MM.1S (cell line): ENCODE measurements around the gene DEFB123.

Experiments
- DNase-seq: peaks from one replicate; pipeline ENCODE4 v3.0.0-alpha.2; 2015
- H2AFZ ChIP-seq: fragments of 300-600 bp; sonication (generic); 2 replicates; pipeline ENCODE4 v1.6.0; 2016; ENCODE audit warnings: antibody characterized with exemption, low read length
- H3F3A ChIP-seq: fragments of 300-600 bp; sonication (generic); 2 replicates; pipeline ENCODE4 v1.6.1; 2016; ENCODE audit warnings: mild to moderate bottlenecking, antibody characterized with exemption, low read length, moderate library complexity, mixed read lengths; ENCODE audit not compliant: insufficient read depth
- H3K27ac ChIP-seq: fragments of 300-600 bp; sonication (generic); 2 replicates; pipeline ENCODE4 v1.5.1; 2016; ENCODE audit warnings: mild to moderate bottlenecking, low read length
- H3K27me3 ChIP-seq: fragments of 300-600 bp; sonication (generic); replicated peaks from 2 replicates; pipeline ENCODE4 v1.6.0; 2016; ENCODE audit warnings: low read length; ENCODE audit not compliant: insufficient read depth
- H3K36me3 ChIP-seq: fragments of 300-600 bp; sonication (generic); replicated peaks from 2 replicates; pipeline ENCODE4 v1.6.1; 2016; ENCODE audit warnings: mild to moderate bottlenecking, low read length, mixed read lengths; ENCODE audit not compliant: insufficient read depth
- H3K4me1 ChIP-seq: fragments of 300-600 bp; sonication (generic); 2 replicates; pipeline ENCODE4 v1.6.1; 2016; ENCODE audit warnings: low read length, mixed read lengths
- H3K4me2 ChIP-seq: fragments of 300-600 bp; sonication (generic); 2 replicates; pipeline ENCODE4 v1.6.0; 2016; ENCODE audit warnings: low read depth, low read length
- H3K4me3 ChIP-seq: fragments of 300-600 bp; sonication (generic); 2 replicates; pipeline ENCODE4 v1.5.1; 2016; ENCODE audit warnings: low read length, mixed read lengths
- H3K79me2 ChIP-seq: fragments of 300-600 bp; sonication (generic); 2 replicates; pipeline ENCODE4 v1.6.1; 2016; ENCODE audit warnings: mixed run types, low read length, mixed read lengths
- H3K9ac ChIP-seq: fragments of 300-600 bp; sonication (generic); 2 replicates; pipeline ENCODE4 v1.6.1; 2016; ENCODE audit warnings: low read length, mixed read lengths
- H3K9me2 ChIP-seq: fragments of 300-600 bp; sonication (generic); replicated peaks from 2 replicates; pipeline ENCODE4 v1.6.1; 2016; ENCODE audit warnings: mild to moderate bottlenecking, low read length, mixed read lengths; ENCODE audit not compliant: insufficient read depth
- H3K9me3 ChIP-seq: fragments of 300-600 bp; sonication (generic); replicated peaks from 2 replicates; pipeline ENCODE4 v1.6.1; 2016; ENCODE audit warnings: mild to moderate bottlenecking, low read length, mixed read lengths; ENCODE audit not compliant: insufficient read depth
- H4K20me1 ChIP-seq: fragments of 300-600 bp; sonication (generic); 2 replicates; pipeline ENCODE4 v1.6.1; 2016; ENCODE audit warnings: mild to moderate bottlenecking, low read length, moderate library complexity, mixed read lengths; ENCODE audit not compliant: insufficient read depth
- EZH2 ChIP-seq: fragments of 300-600 bp; sonication (generic); optimal IDR thresholded peaks from 2 replicates; pipeline ENCODE3; 2017; ENCODE audit warnings: low read depth, mild to moderate bottlenecking, antibody characterized with exemption, low read length, mixed read lengths
- EZH2phosphoT487 ChIP-seq: fragments of 300-600 bp; sonication (generic); IDR thresholded peaks from 2 replicates; pipeline ENCODE4 v1.6.1; 2018; ENCODE audit warnings: antibody characterized with exemption, low read length
- TF ChIP-seq, protein P1 (sequence below): fragments of 300-600 bp; sonication (generic); IDR thresholded peaks from 2 replicates; pipeline ENCODE4 v1.5.1; 2016; ENCODE audit warnings: antibody characterized with exemption, low read length, mixed read lengths

The DEFB123 gene

DNA sequence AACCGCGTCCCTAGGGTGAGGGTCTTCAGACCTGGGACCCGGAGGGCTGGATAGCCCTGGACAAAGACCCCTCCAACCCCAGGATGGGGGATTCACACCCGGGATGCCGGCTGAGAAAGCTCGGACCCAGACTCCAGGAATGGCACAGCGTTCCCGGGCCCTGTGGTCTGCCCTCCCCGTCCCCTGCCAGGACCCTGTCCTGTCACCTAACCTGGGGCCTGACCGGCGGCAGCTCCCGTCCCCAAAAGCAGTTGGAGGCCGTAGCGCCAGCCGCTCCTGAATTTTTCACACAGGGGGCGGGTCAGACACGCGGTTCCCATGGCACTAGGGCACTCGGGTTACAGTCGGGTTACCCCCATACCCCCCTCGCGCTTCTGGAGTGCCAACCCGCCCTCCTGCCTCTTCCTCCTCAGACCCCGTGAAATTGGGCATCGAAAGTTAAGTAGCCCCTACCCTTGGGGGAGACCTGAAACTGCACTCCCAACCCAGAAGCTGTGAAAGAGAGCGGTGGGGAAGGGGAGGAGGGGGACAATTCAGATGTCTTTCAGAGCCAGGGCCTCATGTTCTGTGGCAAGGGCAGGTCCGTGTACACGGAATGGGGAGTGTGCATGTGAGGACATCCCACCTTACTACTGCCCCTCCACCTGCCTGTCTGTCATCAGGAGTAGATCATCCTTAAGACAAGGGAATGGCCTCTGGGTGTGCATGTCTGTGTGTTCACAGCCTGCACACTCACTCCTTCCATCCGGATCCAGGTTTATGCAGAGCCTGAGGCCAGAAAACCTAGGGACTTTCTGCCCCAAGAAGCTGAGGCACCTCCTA, 35.3 kb downstream of the DEFB123 start:
- Histone ChIP-seq H3K79me2 (no peaks in the 10 kb centered on the region), H3K36me3 (no peaks in the 10 kb centered on the region), H3K4me2 (peak overlapping the region; percentile 58), H3K27me3 (0 out of 2 replicates have a peak, but pooled peaks cover 9% of the 10 kb centered on the region), H2AFZ (0 out of 2 replicates have a peak overlapping the region, but pooled peaks have one; percentile 3), H3K9me3 (no peaks in the 10 kb centered on the region), H4K20me1 (no peaks in the 10 kb centered on the region), H3K9me2 (no peaks in the 10 kb centered on the region), H3F3A (no peaks in the 10 kb centered on the region), H3K27ac (no peak overlapping the region), H3K9ac (no peak overlapping the region), H3K4me3 (peak overlapping the region; percentile 31; the same call in 1 of the 2 replicates), H3K4me1 (peaks cover 10% of the 10 kb centered on the region; the same call in 1 of the 2 replicates)
- DNase-seq = no peak
- TF ChIP-seq EZH2phosphoT487 (no peak), EZH2 (no peak)
- TF ChIP-seq, protein P1, sequence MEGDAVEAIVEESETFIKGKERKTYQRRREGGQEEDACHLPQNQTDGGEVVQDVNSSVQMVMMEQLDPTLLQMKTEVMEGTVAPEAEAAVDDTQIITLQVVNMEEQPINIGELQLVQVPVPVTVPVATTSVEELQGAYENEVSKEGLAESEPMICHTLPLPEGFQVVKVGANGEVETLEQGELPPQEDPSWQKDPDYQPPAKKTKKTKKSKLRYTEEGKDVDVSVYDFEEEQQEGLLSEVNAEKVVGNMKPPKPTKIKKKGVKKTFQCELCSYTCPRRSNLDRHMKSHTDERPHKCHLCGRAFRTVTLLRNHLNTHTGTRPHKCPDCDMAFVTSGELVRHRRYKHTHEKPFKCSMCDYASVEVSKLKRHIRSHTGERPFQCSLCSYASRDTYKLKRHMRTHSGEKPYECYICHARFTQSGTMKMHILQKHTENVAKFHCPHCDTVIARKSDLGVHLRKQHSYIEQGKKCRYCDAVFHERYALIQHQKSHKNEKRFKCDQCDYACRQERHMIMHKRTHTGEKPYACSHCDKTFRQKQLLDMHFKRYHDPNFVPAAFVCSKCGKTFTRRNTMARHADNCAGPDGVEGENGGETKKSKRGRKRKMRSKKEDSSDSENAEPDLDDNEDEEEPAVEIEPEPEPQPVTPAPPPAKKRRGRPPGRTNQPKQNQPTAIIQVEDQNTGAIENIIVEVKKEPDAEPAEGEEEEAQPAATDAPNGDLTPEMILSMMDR = no peak

DNA sequence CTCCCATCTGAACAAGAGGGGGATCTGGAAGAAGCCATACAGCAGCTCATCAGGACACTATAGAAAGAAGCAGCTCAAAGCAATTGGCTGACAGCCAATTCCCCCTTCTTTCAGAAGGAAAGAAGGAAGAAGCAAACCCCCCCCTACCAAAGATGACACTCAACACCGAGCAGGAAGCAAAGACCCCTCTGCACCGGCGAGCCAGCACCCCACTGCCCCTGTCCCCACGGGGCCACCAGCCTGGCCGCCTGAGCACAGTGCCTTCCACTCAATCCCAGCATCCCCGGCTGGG, 35.8 kb downstream of the DEFB123 start:
- TF ChIP-seq EZH2 (no peak), EZH2phosphoT487 (no peak)
- TF ChIP-seq, protein P1 = no peak
- Histone ChIP-seq H3K27ac (no peak overlapping the region), H3K9me3 (no peaks in the 10 kb centered on the region), H3K9ac (no peak overlapping the region), H3K79me2 (no peaks in the 10 kb centered on the region), H3K36me3 (no peaks in the 10 kb centered on the region), H3K9me2 (no peaks in the 10 kb centered on the region), H3K4me1 (peaks cover 10% of the 10 kb centered on the region; the same call in 1 of the 2 replicates), H3K4me2 (no peak overlapping the region), H3K4me3 (no peak overlapping the region), H3K27me3 (0 out of 2 replicates have a peak, but pooled peaks cover 9% of the 10 kb centered on the region), H2AFZ (no peak overlapping the region), H3F3A (no peaks in the 10 kb centered on the region), H4K20me1 (no peaks in the 10 kb centered on the region)
- DNase-seq = no peak

DNA sequence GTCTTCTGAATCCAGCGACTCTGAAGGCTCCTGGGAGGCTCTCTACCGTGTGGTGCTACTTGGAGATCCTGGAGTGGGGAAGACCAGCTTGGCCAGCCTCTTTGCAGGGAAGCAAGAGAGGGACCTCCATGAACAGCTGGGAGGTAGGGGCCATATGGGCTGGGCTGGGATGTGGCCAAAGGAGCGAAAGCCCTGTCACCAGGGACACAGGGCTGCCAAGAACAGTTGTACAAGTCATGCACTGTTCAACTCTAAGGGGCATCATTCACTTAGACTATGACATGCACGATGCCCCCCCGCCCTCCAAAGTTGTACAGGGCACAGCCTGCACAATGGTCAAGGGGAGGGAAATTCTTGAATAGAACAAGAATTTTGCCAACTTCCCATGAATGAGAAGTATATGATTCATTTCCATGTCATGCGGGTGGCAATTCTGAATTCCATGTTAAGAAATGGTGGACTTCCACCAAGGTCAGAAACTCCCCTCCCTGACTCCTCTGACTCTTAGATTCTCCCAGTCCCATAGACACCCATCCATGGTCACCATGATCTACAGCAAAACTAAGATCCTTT, 36.3 kb downstream of the DEFB123 start:
- Histone ChIP-seq H3K4me1 (peaks cover 10% of the 10 kb centered on the region; the same call in 1 of the 2 replicates), H2AFZ (no peak overlapping the region), H3K9me3 (no peaks in the 10 kb centered on the region), H3K4me2 (no peak overlapping the region), H3K79me2 (no peaks in the 10 kb centered on the region), H3K27ac (no peak overlapping the region), H3K9ac (no peak overlapping the region), H3K36me3 (no peaks in the 10 kb centered on the region), H3F3A (no peaks in the 10 kb centered on the region), H4K20me1 (no peaks in the 10 kb centered on the region), H3K9me2 (no peaks in the 10 kb centered on the region), H3K27me3 (0 out of 2 replicates have a peak, but pooled peaks cover 9% of the 10 kb centered on the region), H3K4me3 (no peak overlapping the region)
- TF ChIP-seq, protein P1 = no peak
- TF ChIP-seq EZH2 (no peak), EZH2phosphoT487 (no peak)
- DNase-seq = no peak
